Renal pelvis (tissue), 4 donors: ENCODE results near the gene SND1. TPM values are rescaled to one million over a fixed set of nuclear protein-coding genes. Genes with fewer than 3 reads are reported as not detected.
"Not testable (repeated sequence)": the region's sequence is repeated elsewhere in the genome, so short reads cannot be mapped to it uniquely, and the experiment has no call there.

Experiments
- DNase-seq: peaks from one replicate; pipeline ENCODE4 v3.0.0-alpha.2; 2013
- polyA plus RNA-seq, 3 donors: library from polyadenylated mRNA; unstranded; fragments of 120-200 nt; gene quantifications; one replicate each; pipeline ENCODE4 v1.2.1, GENCODE V29; 2013; ENCODE audit not compliant: insufficient read length in 3 of 3

SND1 gene
- polyA plus RNA-seq, 3 donors: 135 to 142 (median 137) TPM

GRCh38 chr7:127953423-127954356 lies 301.7 kb downstream of the SND1 start:
- no peak for DNase-seq

- no peak for DNase-seq
Observed at GRCh38 chr7:127954357-127954748, 302.4 kb downstream of the SND1 start.

- DNase-seq: no peak
Observed at GRCh38 chr7:127955051-127955531, 303.1 kb downstream of the SND1 start.

GRCh38 chr7:127957886-127958285 lies 305.9 kb downstream of the SND1 start:
- DNase-seq: no peak

GRCh38 chr7:127959770-127960169 lies 307.8 kb downstream of the SND1 start:
- DNase-seq: no peak

GRCh38 chr7:127961786-127962453 lies 309.9 kb downstream of the SND1 start:
- no peak for DNase-seq

- no peak for DNase-seq
Observed at GRCh38 chr7:127962589-127963361, 310.8 kb downstream of the SND1 start.

GRCh38 chr7:127963850-127964249 lies 311.9 kb downstream of the SND1 start:
- DNase-seq: not testable (repeated sequence)

- no peak for DNase-seq
Observed at GRCh38 chr7:127967281-127967680, 315.3 kb downstream of the SND1 start.

- DNase-seq: no peak
Observed at GRCh38 chr7:127968547-127968946, 316.6 kb downstream of the SND1 start.

GRCh38 chr7:127973832-127974231 lies 321.8 kb downstream of the SND1 start:
- no peak for DNase-seq

GRCh38 chr7:127974446-127975035 lies 322.5 kb downstream of the SND1 start:
- DNase-seq: no peak

- DNase-seq: no peak
Observed at GRCh38 chr7:127976056-127976737, 324.2 kb downstream of the SND1 start.

GRCh38 chr7:127976738-127977120 lies 324.7 kb downstream of the SND1 start:
- no peak for DNase-seq

GRCh38 chr7:127978421-127978820 lies 326.4 kb downstream of the SND1 start:
- DNase-seq: no peak

GRCh38 chr7:127979113-127979727 lies 327.2 kb downstream of the SND1 start:
- DNase-seq: no peak

GRCh38 chr7:127979728-127980126 lies 327.7 kb downstream of the SND1 start:
- DNase-seq: no peak

GRCh38 chr7:127980901-127981300 lies 328.9 kb downstream of the SND1 start:
- DNase-seq: no peak

- DNase-seq: no peak
Observed at GRCh38 chr7:127981965-127982364, 330.0 kb downstream of the SND1 start.

- no peak for DNase-seq
Observed at GRCh38 chr7:127983804-127984332, 331.9 kb downstream of the SND1 start.
